ENCODE results near the gene C2orf49. TPM values are rescaled to one million over a fixed set of nuclear protein-coding genes. Genes with fewer than 3 reads are reported as not detected.

The C2orf49 gene
- total RNA-seq, 4 donors from 2014 or later = 16.9 to 29.1 (median 21.3) TPM

DNA sequence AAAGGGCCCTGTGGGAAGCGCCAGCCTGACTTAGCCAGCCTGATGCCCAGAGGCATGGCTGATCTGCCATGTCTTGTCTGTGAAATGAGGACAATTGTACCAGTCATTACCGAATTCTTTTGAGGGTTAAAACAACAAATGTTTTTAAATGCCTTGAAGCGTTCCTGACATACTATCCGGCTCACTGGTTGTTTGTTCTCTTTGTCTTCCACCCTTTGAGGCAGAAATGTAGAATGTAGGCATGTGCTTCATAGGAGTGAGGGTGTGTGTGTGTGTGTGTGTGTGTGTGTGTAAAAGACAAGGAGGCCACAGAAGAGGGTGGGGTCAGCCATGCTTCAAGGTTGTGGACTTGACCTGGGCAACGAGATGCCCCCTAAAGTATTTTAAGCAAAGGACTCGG, 43.3 kb upstream of the C2orf49 start:
- intact Hi-C loops (cut with DNase I; ENCODE audit: low total_unique reads) = no loop called here
- H3K4me3 ChIP-seq (ENCODE audit: low read depth, poor library complexity, severe bottlenecking) = no peak overlapping the region
- no peak for DNase-seq (ENCODE audit: low spot score in 2 of 2)
- TF ChIP-seq CTCF (IDR thresholded peaks at IDR 0.05) (no peak), POLR2A (IDR thresholded peaks at IDR 0.05) (no peak)
- WGBS, 2 donors = 75 to 79% methylated on average over 6 of the region's 6 CpGs

DNA sequence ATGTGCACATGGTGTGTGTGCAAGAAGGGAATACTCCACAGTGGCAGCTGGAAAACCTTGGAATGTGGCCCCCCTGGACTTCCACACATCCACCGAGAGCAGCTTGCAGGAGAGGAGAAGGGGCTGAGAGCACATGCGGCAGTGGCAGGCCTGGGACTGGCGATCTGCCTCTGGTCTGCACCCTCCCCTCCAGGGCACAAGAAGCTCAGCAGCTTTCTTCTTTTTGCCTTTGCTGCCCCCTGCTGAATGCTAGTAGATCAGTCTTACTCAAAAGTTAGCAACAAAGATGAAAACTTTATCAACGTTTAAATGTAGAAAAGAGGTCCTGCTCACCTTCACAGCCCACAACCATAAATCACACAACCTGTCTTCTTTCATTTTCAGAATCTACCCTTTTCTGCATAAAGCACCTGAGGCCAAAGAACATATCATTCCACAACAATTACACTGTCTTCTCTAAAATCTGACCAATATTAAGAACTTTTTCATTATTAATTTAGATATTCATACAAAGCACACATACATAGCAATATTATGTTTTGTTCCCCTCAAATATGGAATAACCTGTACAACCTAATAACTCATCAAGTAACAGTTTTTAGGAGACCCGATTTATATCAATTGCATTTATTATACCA, 42.4 kb upstream of the C2orf49 start:
- no peak for DNase-seq (ENCODE audit: low spot score in 2 of 2)
- intact Hi-C loops (cut with DNase I; ENCODE audit: low total_unique reads) = no loop called here
- no peak overlapping the region for H3K4me3 ChIP-seq (ENCODE audit: low read depth, poor library complexity, severe bottlenecking)
- WGBS, 2 donors = 32 to 33% methylated on average over 5 of the region's 5 CpGs
- TF ChIP-seq CTCF (IDR thresholded peaks at IDR 0.05) (no peak), POLR2A (IDR thresholded peaks at IDR 0.05) (no peak)

GRCh38 chr2:105296017-105296611, 41.2 kb upstream of the C2orf49 start:
- intact Hi-C loops (cut with DNase I; ENCODE audit: low total_unique reads) = no loop called here
- no peak for DNase-seq (ENCODE audit: low spot score in 2 of 2)
- no peak overlapping the region for H3K4me3 ChIP-seq (ENCODE audit: low read depth, poor library complexity, severe bottlenecking)
- TF ChIP-seq CTCF (IDR thresholded peaks at IDR 0.05) = no peak
- 80 to 88% methylated on average over 7 of the region's 7 CpGs for WGBS, 2 donors

DNA sequence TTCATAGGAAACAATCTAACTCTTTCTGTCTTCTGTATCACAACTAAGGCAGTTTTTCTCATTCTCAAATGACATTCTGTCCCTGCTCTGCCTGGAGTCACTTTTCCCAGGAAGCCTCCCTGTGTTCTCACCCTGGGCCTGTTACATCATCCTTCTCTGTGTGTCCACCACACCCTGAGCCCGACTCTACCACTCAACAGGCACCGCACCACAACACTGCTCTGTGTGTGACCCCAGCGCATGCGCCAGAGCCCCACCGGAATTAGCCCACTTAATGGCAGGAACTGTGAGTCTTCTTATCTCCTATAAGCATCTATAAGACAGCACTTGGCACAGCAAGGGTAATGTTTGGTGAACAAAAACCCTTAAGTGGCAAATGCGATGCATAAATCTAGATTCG, 40.1 kb upstream of the C2orf49 start:
- 86 to 93% methylated on average over 7 of the region's 7 CpGs for WGBS, 2 donors
- intact Hi-C loops (cut with DNase I; ENCODE audit: low total_unique reads) = no loop called here

DNA sequence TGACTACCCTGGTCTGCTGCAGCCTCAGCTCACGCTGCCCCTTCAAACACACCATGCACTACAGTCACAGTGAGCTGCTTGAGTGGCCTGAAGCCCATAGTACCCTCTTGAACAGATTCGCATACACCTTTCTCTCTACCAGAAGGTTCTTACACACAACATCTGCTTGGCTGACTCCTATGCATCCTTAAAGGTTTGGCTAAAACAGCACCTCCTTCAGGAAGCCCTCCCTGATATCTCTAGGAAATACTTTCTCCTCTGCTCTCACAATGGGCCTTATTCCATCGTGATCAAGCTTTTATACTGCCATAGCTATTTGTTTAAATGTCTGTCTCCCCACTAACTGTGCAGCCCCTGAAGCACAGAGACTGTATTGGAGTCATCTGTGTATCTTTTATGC, 39.3 kb upstream of the C2orf49 start:
- 97 to 98% methylated on average over 3 of the region's 3 CpGs for WGBS, 2 donors
- intact Hi-C loops (cut with DNase I; ENCODE audit: low total_unique reads) = no loop called here
- no peak for TF ChIP-seq POLR2A (IDR thresholded peaks at IDR 0.05)
- no peak for TF ChIP-seq CTCF (IDR thresholded peaks at IDR 0.05)
- DNase-seq (ENCODE audit: low spot score in 2 of 2) = no peak
- no peak overlapping the region for H3K4me3 ChIP-seq (ENCODE audit: low read depth, poor library complexity, severe bottlenecking)

More for the DNA sequence above, 40.1 kb upstream of the C2orf49 start:
- DNase-seq (ENCODE audit: low spot score in 2 of 2) = no peak
- H3K4me3 ChIP-seq (ENCODE audit: low read depth, poor library complexity, severe bottlenecking) = no peak overlapping the region
- TF ChIP-seq POLR2A (IDR thresholded peaks at IDR 0.05) (no peak), CTCF (IDR thresholded peaks at IDR 0.05) (no peak)

GRCh38 chr2:105299290-105299689, 38.0 kb upstream of the C2orf49 start:
- 84 to 89% methylated on average over 5 of the region's 5 CpGs for WGBS, 2 donors
- no peak for DNase-seq (ENCODE audit: low spot score in 2 of 2)
- no peak for TF ChIP-seq CTCF (IDR thresholded peaks at IDR 0.05)
- no peak for TF ChIP-seq POLR2A (IDR thresholded peaks at IDR 0.05)
- intact Hi-C loops (cut with DNase I; ENCODE audit: low total_unique reads) = no loop called here
- no peak overlapping the region for H3K4me3 ChIP-seq (ENCODE audit: low read depth, poor library complexity, severe bottlenecking)
